ELR (cell line): ENCODE data around the gene CACNB4.
A peak's percentile ranks its signal among the peaks of the same experiment; 100 is the strongest.

Experiments used
- DNase-seq: peaks from one replicate; pipeline ENCODE4 v3.0.0-alpha.2; 2015; ENCODE audit warnings: low read depth

The CACNB4 gene

GRCh38 chr2:151824886-151825285 is 274.0 kb downstream of the CACNB4 start:
- no peak for DNase-seq

- DNase-seq = no peak
Measured at GRCh38 chr2:151823651-151824050, 275.2 kb downstream of the CACNB4 start.

- DNase-seq = no peak
Measured at GRCh38 chr2:151819920-151820319, 278.9 kb downstream of the CACNB4 start.

GRCh38 chr2:151817929-151818328 is 280.9 kb downstream of the CACNB4 start:
- no peak for DNase-seq

- no peak for DNase-seq
Measured at GRCh38 chr2:151816843-151817242, 282.0 kb downstream of the CACNB4 start.

GRCh38 chr2:151815821-151816489 is 282.9 kb downstream of the CACNB4 start:
- no peak for DNase-seq

GRCh38 chr2:151810489-151810888 is 288.4 kb downstream of the CACNB4 start:
- no peak for DNase-seq

- DNase-seq = no peak
Measured at GRCh38 chr2:151809073-151809383, 289.8 kb downstream of the CACNB4 start.

GRCh38 chr2:151808258-151809072 is 290.4 kb downstream of the CACNB4 start:
- DNase-seq = peak; percentile 46

- DNase-seq = no peak
Measured at GRCh38 chr2:151805961-151806360, 292.9 kb downstream of the CACNB4 start.

- DNase-seq = no peak
Measured at GRCh38 chr2:151805343-151805742, 293.5 kb downstream of the CACNB4 start.

- DNase-seq = no peak
Measured at GRCh38 chr2:151803811-151804210, 295.0 kb downstream of the CACNB4 start.

GRCh38 chr2:151802315-151802714 is 296.5 kb downstream of the CACNB4 start:
- DNase-seq = no peak

- DNase-seq = no peak
Measured at GRCh38 chr2:151799886-151800292, 299.0 kb downstream of the CACNB4 start.

GRCh38 chr2:151796774-151797173 is 302.1 kb downstream of the CACNB4 start:
- DNase-seq = no peak

GRCh38 chr2:151795646-151796240 is 303.1 kb downstream of the CACNB4 start:
- no peak for DNase-seq

GRCh38 chr2:151794422-151794821 is 304.4 kb downstream of the CACNB4 start:
- DNase-seq = peak; percentile 3

- DNase-seq = no peak
Measured at GRCh38 chr2:151793123-151793522, 305.7 kb downstream of the CACNB4 start.

GRCh38 chr2:151792589-151792988 is 306.3 kb downstream of the CACNB4 start:
- DNase-seq = peak; percentile 2

- no peak for DNase-seq
Measured at GRCh38 chr2:151791545-151791944, 307.3 kb downstream of the CACNB4 start.

GRCh38 chr2:151790689-151791088 is 308.2 kb downstream of the CACNB4 start:
- DNase-seq = no peak

GRCh38 chr2:151789055-151789834 is 309.6 kb downstream of the CACNB4 start:
- DNase-seq = no peak
